Liver (tissue), 9 donors: ENCODE results near the gene RTF1. TPM values are rescaled to one million over a fixed set of nuclear protein-coding genes. Genes with fewer than 3 reads are reported as not detected.

Source experiments
- DNase-seq: peaks from one replicate; pipeline ENCODE4 v3.0.0-alpha.2; 2017; ENCODE audit warnings: low spot score
- H3K27ac ChIP-seq, 2 donors: one replicate each; pipeline ENCODE4 v1.7.0; 2013; ENCODE audit warnings: inconsistent platforms in 2 of 2, low read length in 2 of 2, control low read depth in 1 of 2, low read depth in 1 of 2, mild to moderate bottlenecking in 1 of 2
- H3K27me3 ChIP-seq, 4 donors: one replicate each; pipeline versions ENCODE4 v1.6.1 to v1.7.0; 2013; ENCODE audit warnings: low read length in 3 of 4, inconsistent platforms in 1 of 4, mild to moderate bottlenecking in 1 of 4, moderate library complexity in 1 of 4; ENCODE audit not compliant: control insufficient read depth in 4 of 4, insufficient read depth in 4 of 4
- H3K36me3 ChIP-seq, 4 donors: one replicate each; pipeline versions ENCODE4 v1.6.1 to v1.7.0; 2013; ENCODE audit warnings: low read length in 3 of 4, mild to moderate bottlenecking in 3 of 4, low read depth in 1 of 4, moderate library complexity in 1 of 4; ENCODE audit not compliant: control insufficient read depth in 4 of 4, insufficient read depth in 3 of 4
- H3K4me1 ChIP-seq, 4 donors: one replicate each; pipeline versions ENCODE4 v1.6.1 to v1.7.0; 2013; ENCODE audit warnings: low read length in 3 of 4, mild to moderate bottlenecking in 3 of 4, moderate library complexity in 1 of 4; ENCODE audit not compliant: control insufficient read depth in 4 of 4, insufficient read depth in 4 of 4
- H3K4me3 ChIP-seq, 3 donors: one replicate each; pipeline versions ENCODE4 v1.6.1 to v1.7.0; 2013; ENCODE audit warnings: low read length in 3 of 3, control low read depth in 1 of 3, low read depth in 1 of 3, mild to moderate bottlenecking in 1 of 3
- H3K9ac ChIP-seq, 2 donors: one replicate each; pipeline ENCODE4 v1.7.0; 2013; ENCODE audit warnings: low read length in 2 of 2, mild to moderate bottlenecking in 2 of 2, moderate library complexity in 2 of 2, control low read depth in 1 of 2, low read depth in 1 of 2
- H3K9me3 ChIP-seq, 4 donors: one replicate each; pipeline versions ENCODE4 v1.6.1 to v1.7.0; 2013; ENCODE audit warnings: low read length in 3 of 4; ENCODE audit not compliant: control insufficient read depth in 4 of 4
- ATF3 ChIP-seq: IDR thresholded peaks from 2 replicates; pipeline ENCODE4 v1.6.1; 2016; ENCODE audit warnings: antibody characterized with exemption
- EGR1 ChIP-seq, 2 donors: IDR thresholded peaks; 2 replicates each; pipeline ENCODE4 v1.6.1; 2016 to 2018; ENCODE audit warnings: antibody characterized with exemption in 2 of 2, low read depth in 2 of 2
- FOXA2 ChIP-seq: IDR thresholded peaks from 2 replicates; pipeline ENCODE4 v1.6.1; 2016; ENCODE audit warnings: antibody characterized with exemption
- HNF4A ChIP-seq, 2 donors: conservative IDR thresholded peaks; 2 replicates each; pipeline ENCODE4 v1.6.1; 2016; ENCODE audit warnings: antibody characterized with exemption in 2 of 2, mild to moderate bottlenecking in 2 of 2
- HNF4G ChIP-seq: IDR thresholded peaks from 2 replicates; pipeline ENCODE4 v1.6.1; 2016; ENCODE audit warnings: antibody characterized with exemption
- JUND ChIP-seq, 2 donors: IDR thresholded peaks; 2 replicates each; pipeline ENCODE4 v1.6.1; 2016; ENCODE audit warnings: antibody characterized with exemption in 2 of 2
- NR2F2 ChIP-seq: IDR thresholded peaks from 2 replicates; pipeline ENCODE4 v1.6.1; 2016; ENCODE audit warnings: antibody characterized with exemption
- RXRA ChIP-seq, 2 donors: IDR thresholded peaks; 2 replicates each; pipeline ENCODE4 v1.6.1; 2017 to 2018; ENCODE audit warnings: antibody characterized with exemption in 2 of 2, mild to moderate bottlenecking in 1 of 2
- SP1 ChIP-seq: IDR thresholded peaks from 2 replicates; pipeline ENCODE4 v1.6.1; 2018; ENCODE audit warnings: antibody characterized with exemption, mild to moderate bottlenecking
- TAF1 ChIP-seq: conservative IDR thresholded peaks from 2 replicates; pipeline ENCODE4 v1.6.1; 2016; ENCODE audit warnings: antibody characterized with exemption, mild to moderate bottlenecking
- YY1 ChIP-seq: IDR thresholded peaks from 2 replicates; pipeline ENCODE4 v1.6.1; 2016; ENCODE audit warnings: antibody characterized with exemption, mild to moderate bottlenecking
- ZBTB33 ChIP-seq: IDR thresholded peaks from 2 replicates; pipeline ENCODE4 v1.6.1; 2016; ENCODE audit warnings: antibody characterized with exemption
- WGBS: extraction: QIAGEN DNeasy Blood & Tissue Kit; methylation state at CpG from one replicate; pipeline ENCODE4 v1.1.7; 2013; 5-methylcytosine and 5-hydroxymethylcytosine counted together
- polyA plus RNA-seq, 2 donors: library from polyadenylated mRNA; stranded (reverse) in 1 of 2; unstranded in 1 of 2; fragments of 200-250 nt in 1 of 2; fragments of >200 nt in 1 of 2; fragmentation: Nextera tagmentation in 1 of 2; extraction: Ambion mirVana in 1 of 2; gene quantifications; one replicate each; pipeline versions ENCODE4 v1.2.1 to v1.2.3, GENCODE V29; 2013 to 2015
- total RNA-seq, 2 donors: library from RNA; depleted of rRNA; stranded (reverse); fragments of >200 nt; gene quantifications; one replicate each; pipeline ENCODE4 v1.2.3, GENCODE V29; 2014
- TF ChIP-seq, protein P1 (sequence below): IDR thresholded peaks from 2 replicates; pipeline ENCODE4 v1.6.1; 2016; ENCODE audit warnings: antibody characterized with exemption
- TF ChIP-seq, protein P2 (sequence below): fragments of 150-350 bp; IDR thresholded peaks from 2 replicates; pipeline ENCODE4 v1.5.1; 2017; ENCODE audit warnings: improper control_type of control experiment, low read depth, low read length; ENCODE audit not compliant: missing input control
- TF ChIP-seq, protein P3 (sequence below): IDR thresholded peaks from 2 replicates; pipeline ENCODE4 v1.6.1; 2016; ENCODE audit warnings: antibody characterized with exemption, mild to moderate bottlenecking
- donor health status: healthy.
- donor health status: healthy.
- donor health status: healthy.
- donor health status: healthy.
- donor health status: healthy.

RTF1 gene
- total and polyA plus RNA-seq, 4 donors = 8.3 to 37.7 (median 12.1) TPM

GRCh38 chr15:41493205-41493901 lies 76.5 kb downstream of the RTF1 start, which contains the start of gene ITPKA:
TSS of gene ITPKA (plus strand) at chr15:41493874. CDS start at chr15:41493928, 54 bp downstream.
- Histone ChIP-seq H3K9ac (no peak within 1 kb of the TSS), H3K27me3 (no peaks in the 10 kb centered on the region), H3K27ac (peak within 1 kb of the TSS in 1 of 2 donors; percentile 35), H3K4me3 (peak within 1 kb of the TSS; percentile 45 to 71 (median 68)), H3K4me1 (peaks cover 16 to 40% (median 31%) of the 10 kb centered on the region in 4 donors), H3K36me3 (no peaks in the 10 kb centered on the region), H3K9me3 (no peaks in the 10 kb centered on the region)
- peak; percentile 61 for DNase-seq
- WGBS = under 1% methylated on average over 60 of the region's 60 CpGs
- TF ChIP-seq RXRA (IDR thresholded peaks at IDR 0.05) (peak in 1 of 2 donors; percentile 16), EGR1 (IDR thresholded peaks at IDR 0.05; ENCODE audit: low read depth in 2 of 2) (peak; percentile 72 to 79), HNF4A (conservative IDR thresholded peaks at IDR 0.05) (peak in 1 of 2 donors; percentile 57), TAF1 (no peak)

- under 1% methylated on average over 41 of the region's 41 CpGs for WGBS
- Histone ChIP-seq H3K27ac (no peak overlapping the region), H3K36me3 (no peaks in the 10 kb centered on the region), H3K27me3 (no peaks in the 10 kb centered on the region), H3K4me1 (peaks cover 16 to 40% (median 31%) of the 10 kb centered on the region in 4 donors), H3K4me3 (peak overlapping the region in 2 of 3 donors; percentile 14 to 71), H3K9ac (no peak overlapping the region), H3K9me3 (no peaks in the 10 kb centered on the region)
- TF ChIP-seq HNF4A (conservative IDR thresholded peaks at IDR 0.05) (no peak), SP1 (no peak), YY1 (no peak), JUND (IDR thresholded peaks at IDR 0.05) (no peak), RXRA (IDR thresholded peaks at IDR 0.05) (no peak)
- DNase-seq = no peak
These were observed 77.0 kb downstream of the RTF1 start for GRCh38 chr15:41493902-41494189.

- H3K4me1 ChIP-seq = peaks cover 16 to 40% (median 31%) of the 10 kb centered on the region in 4 donors
- H3K4me3 ChIP-seq = peak overlapping the region in 2 of 3 donors; percentile 14 to 71
- H3K9me3 ChIP-seq = no peaks in the 10 kb centered on the region
- DNase-seq = peak; percentile 44
- TF ChIP-seq, protein P1, sequence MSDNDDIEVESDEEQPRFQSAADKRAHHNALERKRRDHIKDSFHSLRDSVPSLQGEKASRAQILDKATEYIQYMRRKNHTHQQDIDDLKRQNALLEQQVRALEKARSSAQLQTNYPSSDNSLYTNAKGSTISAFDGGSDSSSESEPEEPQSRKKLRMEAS = no peak
- TF ChIP-seq NR2F2 (no peak), HNF4G (no peak), RXRA (IDR thresholded peaks at IDR 0.05) (no peak), ZBTB33 (no peak), ATF3 (no peak), FOXA2 (no peak)
- TF ChIP-seq, protein P2, sequence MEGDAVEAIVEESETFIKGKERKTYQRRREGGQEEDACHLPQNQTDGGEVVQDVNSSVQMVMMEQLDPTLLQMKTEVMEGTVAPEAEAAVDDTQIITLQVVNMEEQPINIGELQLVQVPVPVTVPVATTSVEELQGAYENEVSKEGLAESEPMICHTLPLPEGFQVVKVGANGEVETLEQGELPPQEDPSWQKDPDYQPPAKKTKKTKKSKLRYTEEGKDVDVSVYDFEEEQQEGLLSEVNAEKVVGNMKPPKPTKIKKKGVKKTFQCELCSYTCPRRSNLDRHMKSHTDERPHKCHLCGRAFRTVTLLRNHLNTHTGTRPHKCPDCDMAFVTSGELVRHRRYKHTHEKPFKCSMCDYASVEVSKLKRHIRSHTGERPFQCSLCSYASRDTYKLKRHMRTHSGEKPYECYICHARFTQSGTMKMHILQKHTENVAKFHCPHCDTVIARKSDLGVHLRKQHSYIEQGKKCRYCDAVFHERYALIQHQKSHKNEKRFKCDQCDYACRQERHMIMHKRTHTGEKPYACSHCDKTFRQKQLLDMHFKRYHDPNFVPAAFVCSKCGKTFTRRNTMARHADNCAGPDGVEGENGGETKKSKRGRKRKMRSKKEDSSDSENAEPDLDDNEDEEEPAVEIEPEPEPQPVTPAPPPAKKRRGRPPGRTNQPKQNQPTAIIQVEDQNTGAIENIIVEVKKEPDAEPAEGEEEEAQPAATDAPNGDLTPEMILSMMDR = no peak
- TF ChIP-seq, protein P3, sequence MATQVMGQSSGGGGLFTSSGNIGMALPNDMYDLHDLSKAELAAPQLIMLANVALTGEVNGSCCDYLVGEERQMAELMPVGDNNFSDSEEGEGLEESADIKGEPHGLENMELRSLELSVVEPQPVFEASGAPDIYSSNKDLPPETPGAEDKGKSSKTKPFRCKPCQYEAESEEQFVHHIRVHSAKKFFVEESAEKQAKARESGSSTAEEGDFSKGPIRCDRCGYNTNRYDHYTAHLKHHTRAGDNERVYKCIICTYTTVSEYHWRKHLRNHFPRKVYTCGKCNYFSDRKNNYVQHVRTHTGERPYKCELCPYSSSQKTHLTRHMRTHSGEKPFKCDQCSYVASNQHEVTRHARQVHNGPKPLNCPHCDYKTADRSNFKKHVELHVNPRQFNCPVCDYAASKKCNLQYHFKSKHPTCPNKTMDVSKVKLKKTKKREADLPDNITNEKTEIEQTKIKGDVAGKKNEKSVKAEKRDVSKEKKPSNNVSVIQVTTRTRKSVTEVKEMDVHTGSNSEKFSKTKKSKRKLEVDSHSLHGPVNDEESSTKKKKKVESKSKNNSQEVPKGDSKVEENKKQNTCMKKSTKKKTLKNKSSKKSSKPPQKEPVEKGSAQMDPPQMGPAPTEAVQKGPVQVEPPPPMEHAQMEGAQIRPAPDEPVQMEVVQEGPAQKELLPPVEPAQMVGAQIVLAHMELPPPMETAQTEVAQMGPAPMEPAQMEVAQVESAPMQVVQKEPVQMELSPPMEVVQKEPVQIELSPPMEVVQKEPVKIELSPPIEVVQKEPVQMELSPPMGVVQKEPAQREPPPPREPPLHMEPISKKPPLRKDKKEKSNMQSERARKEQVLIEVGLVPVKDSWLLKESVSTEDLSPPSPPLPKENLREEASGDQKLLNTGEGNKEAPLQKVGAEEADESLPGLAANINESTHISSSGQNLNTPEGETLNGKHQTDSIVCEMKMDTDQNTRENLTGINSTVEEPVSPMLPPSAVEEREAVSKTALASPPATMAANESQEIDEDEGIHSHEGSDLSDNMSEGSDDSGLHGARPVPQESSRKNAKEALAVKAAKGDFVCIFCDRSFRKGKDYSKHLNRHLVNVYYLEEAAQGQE = no peak
- WGBS = 4% methylated on average over 77 of the region's 77 CpGs
- H3K9ac ChIP-seq = no peak overlapping the region
- no peak overlapping the region for H3K27ac ChIP-seq
- H3K36me3 ChIP-seq = no peaks in the 10 kb centered on the region
- H3K27me3 ChIP-seq = peaks cover 0 to 2% (median 0%) of the 10 kb centered on the region in 4 donors
These were observed 77.5 kb downstream of the RTF1 start for GRCh38 chr15:41494190-41494921.
